GM18951 (cell line): Measurements from ENCODE around the gene SEMA5B.

Experiments used
- POLR2A ChIP-seq: IDR thresholded peaks from 4 replicates; pipeline ENCODE4 v1.6.1; 2011; ENCODE audit warnings: mild to moderate bottlenecking; ENCODE audit not compliant: insufficient read length, insufficient read depth; ENCODE audit errors: extremely low read depth
- in situ Hi-C: fragments of 300-500 bp; cut with MboI; formaldehyde crosslinking; loops from one replicate; pipeline ENCODE4 v1.12.0; 2022; ENCODE audit warnings: low sequenced_read_pairs, mixed read lengths, inconsistent platforms; ENCODE audit not compliant: unreplicated experiment

The SEMA5B gene

DNA sequence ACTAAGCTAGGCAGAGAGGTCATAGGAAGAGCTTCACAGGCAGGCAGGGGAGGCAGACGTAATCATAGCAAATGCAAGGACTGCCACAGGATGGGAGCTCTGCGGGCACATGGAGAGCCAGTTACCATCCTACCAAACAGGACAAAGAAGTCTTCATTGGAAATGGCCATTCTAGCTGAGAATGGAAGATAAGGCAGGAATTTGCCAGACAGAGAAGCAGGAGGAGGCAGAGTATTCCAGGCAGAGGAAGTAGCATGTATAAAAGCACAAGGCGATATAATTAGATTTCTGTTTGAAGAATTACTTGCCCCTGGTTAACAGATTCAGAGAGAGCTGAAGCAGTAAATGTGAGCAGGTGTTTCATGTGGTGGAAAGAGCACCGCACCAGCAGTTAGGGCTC is 3.5 kb upstream of the SEMA5B start:
- TF ChIP-seq POLR2A: no peak
- in situ Hi-C loops: loop anchor here (25.0 kb wide), 2 partner anchors 494 to 619 kb away; partner anchors contain the start of gene WDR5B

DNA sequence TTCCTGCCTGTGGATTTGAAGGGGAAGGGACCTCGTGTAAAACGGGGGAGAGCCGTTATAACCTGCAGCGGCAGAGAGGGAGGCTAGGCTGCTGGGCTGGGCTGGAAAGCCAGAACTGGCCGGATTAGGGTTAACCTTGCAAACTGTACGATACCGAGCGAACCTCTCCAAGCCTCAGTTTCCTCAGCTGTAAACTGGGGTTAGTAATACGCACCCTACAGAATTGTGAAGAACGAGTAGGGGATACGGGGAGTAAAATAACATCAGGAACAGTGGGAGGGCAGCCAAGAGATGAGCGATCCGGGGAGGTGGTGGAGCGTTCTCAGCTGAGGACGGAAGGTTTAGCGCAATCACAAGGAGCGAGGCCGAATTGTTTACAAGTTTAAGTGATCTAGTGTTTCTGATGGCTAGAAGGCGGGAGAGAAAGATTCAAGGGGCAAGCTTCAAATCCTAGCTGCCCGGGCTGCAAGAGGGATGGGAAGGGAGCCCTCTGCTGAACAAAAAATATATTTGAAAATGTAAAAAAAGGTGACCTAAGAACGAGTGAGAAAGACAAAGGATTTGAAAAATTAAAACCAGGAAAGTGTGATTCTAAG is 768 bp upstream of the SEMA5B start:
- TF ChIP-seq POLR2A: no peak
- in situ Hi-C loops: loop anchor here (25.0 kb wide), 2 partner anchors 491 to 616 kb away; partner anchors contain the start of gene WDR5B

DNA sequence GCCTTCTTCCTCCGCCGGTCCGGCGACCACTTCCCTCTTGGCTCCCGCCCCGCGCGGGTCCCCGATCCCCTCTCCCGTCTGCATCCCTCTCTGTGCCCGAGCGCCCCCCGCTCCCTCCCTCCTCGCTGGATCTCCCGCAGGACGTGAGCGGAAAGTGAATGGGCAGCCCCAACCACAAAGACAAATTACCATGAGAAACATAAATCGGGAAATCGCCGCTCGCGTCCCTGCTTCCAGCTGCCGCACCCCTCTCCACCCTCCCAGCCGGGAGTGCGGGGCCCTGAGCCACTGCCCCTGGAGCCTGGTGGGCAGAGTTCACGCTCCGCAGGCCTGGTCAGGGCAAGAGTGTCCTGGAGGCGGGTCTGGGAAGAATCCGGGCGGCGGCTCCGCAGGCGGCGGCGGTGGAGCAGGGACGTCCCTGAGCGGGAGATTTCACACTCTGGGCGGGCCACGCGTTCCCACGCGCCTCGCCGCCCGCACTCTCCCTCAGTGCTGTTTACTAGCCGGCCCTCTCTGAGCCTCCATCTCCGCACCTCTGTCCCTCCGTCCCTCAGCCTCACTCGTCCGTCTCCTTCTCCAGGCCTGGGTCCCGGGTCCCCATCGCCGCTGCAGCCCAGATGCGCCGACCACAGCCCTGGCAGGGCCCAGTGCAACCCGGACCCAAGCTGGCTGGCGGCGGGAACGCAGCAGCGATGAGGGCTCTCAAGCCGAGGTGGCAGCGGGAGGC is 835 bp downstream of the SEMA5B start:
- in situ Hi-C loops: loop anchor here (25.0 kb wide), 2 partner anchors 489 to 614 kb away; partner anchors contain the start of gene WDR5B
- TF ChIP-seq POLR2A: no peak

DNA sequence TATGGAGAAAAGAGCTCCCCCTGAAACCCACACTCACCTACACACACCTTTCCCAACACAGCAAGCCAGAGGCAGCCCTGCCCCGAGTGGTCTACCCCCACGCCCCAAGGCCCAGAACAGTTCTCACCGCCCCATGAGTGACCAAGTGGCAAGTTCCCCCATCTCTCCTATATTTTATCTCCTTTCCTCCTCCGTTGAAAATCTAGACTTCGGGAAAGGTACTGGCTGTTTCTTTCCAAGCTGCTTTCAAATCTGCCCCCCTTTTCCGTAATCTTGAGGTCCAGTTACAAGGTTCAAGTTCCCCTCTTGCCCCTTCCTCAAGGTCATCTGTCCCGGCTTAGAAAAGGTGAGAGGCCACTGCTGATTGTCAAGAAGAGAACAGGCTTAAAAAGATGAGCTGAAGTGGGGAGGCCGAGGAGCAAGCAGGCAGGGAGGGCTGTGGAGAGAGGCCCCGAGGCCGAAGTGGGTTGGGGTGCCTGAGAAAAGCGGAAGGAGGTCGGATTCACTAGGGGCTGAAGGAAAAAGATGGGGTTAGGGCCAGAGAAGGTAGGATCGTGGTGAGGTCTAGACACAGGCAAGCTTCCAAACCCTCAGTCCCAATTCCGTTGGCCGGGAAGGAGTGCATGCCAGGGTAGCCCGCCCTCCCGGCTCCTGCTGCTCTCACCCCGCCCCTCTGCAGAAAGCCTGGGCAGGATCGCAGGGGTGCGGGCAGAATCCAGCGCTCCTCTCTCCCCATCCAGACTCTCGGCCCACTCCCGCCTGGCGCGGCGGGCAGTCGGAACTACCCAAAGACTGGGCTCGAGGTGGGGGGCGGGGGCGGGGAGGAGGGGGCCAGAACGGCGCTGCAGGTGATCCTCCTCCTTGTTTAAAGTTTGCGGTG is 1.7 kb downstream of the SEMA5B start:
- in situ Hi-C loops: loop anchor here (25.0 kb wide), 2 partner anchors 489 to 614 kb away; partner anchors contain the start of gene WDR5B

DNA sequence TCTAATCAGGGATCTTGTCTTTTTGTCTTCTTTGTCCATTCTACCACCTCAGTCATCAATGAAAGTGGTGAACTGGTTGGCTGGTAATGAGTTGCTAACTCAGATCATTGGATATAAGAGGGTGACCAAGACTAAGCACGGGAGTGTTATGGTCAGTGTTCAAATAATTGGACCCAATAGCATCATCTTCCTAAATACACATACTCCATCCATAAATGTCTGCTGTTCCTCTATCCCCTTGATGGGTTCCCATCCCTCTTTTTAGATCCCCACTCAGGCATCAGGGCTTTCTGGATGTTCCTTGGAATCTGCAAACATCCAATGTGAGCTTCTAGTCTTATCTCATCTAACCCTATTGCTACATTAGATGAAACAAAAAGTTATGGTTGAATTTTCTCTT is 3.5 kb downstream of the SEMA5B start:
- in situ Hi-C loops: no loop called here
- TF ChIP-seq POLR2A: no peak

More for the DNA sequence above, 1.7 kb downstream of the SEMA5B start:
- no peak for TF ChIP-seq POLR2A

DNA sequence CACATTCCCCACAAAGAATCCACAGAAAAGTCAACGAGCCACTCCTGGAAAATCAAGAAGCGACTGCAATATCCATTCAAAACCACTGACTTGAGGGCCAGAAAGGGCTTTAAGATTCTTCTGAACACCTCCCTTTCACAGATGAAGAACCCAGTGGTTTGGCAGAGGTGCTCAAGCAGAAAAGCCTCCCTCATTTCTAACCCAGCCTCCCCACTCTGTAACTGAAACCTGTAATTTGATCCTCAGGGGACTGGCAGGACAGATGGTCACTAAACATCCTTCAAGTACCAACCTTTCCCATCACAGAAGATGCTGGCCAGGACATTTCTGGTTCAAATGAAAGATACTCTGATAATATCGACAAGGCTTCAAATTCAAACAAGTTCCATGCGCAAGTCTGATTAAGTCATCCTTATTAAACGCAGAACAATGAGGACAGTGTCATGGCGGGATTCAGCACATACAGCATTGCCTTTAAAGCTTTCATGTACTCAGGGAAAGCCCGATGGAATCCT is 5.5 kb downstream of the SEMA5B start:
- no peak for TF ChIP-seq POLR2A
- in situ Hi-C loops: no loop called here

DNA sequence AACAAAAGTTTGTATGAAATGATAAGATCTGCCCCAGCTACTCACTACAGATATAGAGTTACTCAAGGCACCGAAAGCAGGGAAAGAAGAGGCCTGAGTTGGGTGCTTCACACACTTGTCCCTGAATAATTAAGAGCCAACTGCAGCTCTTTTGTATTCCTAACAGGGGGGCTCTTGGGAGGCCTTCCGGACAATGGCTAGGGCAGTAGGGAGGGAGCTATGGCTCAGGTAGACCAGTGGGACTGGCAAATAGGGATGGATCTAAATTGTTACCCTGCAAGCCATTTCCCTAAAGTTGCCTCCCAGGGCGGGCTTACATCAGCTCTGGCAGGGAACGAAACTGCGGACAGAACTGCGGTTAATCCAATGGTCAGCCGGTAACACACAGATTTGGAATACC is 6.2 kb downstream of the SEMA5B start:
- TF ChIP-seq POLR2A: no peak
- in situ Hi-C loops: no loop called here

DNA sequence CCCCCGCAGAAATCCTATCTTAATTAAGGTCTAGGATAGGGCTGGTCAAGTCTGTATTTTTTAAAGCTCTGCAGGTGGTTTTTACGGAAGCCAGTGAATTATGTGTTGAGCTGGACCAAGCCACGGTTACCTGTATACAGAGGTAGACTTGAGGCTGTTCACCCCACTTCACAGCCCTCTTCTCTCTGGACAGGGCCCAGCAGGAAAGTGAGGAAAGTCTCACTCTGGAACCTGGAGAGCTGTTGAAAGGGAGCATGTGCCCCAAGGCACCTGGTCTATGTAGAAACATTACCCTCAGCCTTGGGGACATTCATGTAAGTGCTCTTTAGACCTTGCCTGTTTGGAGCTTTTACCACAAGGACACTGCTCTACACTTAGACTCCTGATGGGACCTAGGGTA is 6.9 kb downstream of the SEMA5B start:
- no peak for TF ChIP-seq POLR2A
- in situ Hi-C loops: no loop called here

DNA sequence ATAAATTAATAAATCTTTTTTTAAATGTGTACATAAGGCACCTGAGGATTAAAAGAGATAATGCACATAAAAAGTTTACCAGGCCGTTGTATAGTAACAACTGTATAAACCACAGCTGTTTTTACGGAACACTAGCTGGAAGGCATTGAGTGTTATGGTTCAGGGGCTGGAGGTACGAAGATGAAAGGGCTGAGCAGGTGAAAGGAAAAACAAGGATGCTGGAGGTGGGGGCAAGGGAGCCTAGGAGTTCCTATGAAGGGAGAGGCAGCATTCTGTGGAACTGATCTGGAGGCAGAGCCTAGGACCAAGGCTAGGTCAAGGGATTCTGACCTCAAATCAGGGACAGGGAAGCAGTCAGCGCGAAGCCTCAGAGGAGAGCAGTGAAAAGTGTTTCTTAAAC is 8.0 kb downstream of the SEMA5B start:
- TF ChIP-seq POLR2A: no peak
- in situ Hi-C loops: no loop called here

DNA sequence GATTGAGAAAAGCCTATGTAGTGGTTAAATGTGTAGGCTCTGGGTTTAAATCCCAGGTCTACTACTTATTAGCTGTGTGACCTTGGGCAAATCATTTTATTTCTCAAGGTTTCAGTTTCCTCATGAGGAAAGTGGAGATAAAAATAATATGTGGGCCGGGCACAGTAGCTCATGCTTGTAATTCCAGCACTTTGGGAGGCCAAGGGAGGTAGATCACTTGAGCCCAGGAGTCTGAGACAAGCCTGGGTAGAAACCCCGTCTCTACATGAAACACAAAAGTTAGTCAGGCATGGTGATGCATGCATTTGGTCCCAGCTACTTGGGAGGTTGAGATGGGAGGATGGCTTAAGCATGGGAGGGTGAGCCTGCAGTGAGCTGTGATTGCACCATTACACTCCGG is 8.4 kb downstream of the SEMA5B start:
- in situ Hi-C loops: no loop called here

DNA sequence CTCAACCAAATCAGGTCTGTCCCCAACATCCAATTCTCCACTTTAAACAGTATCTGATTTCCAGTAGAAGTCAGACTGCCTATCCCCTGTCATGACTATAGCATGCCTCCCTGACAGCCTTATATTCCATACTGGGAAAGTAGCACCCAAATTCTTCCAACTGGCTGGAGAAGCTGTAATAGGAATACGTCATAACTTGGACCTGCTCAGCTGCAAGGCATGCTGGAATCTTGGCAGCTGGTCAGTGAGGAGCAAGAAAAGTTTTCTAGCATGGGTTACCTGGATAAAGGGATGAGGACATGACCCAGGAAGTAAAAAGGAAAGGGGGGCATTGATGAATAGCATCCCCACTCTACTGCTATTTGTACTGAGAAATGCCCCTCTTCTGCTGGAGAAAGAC is 8.9 kb downstream of the SEMA5B start:
- no peak for TF ChIP-seq POLR2A
- in situ Hi-C loops: no loop called here

More for the DNA sequence above, 8.4 kb downstream of the SEMA5B start:
- no peak for TF ChIP-seq POLR2A

DNA sequence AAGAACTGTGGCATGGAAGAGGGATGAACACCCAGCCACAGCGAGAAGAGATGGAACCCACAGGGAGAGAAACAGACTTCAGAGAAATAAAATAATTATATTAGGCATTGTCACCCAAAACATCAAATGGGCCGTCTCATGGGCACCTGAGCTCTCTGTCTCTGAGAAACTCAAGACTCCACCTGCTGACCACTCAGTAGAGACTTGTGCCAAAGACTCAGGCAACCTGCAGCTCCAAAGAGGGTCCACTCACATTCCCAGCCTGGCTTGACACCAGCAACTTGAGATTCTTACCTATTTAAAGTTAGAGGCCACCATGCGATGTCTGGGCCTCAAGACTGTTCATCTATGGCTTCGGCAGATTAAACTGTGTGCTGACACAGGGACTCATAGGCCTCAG is 12.0 kb downstream of the SEMA5B start:
- in situ Hi-C loops: no loop called here
- TF ChIP-seq POLR2A: no peak

DNA sequence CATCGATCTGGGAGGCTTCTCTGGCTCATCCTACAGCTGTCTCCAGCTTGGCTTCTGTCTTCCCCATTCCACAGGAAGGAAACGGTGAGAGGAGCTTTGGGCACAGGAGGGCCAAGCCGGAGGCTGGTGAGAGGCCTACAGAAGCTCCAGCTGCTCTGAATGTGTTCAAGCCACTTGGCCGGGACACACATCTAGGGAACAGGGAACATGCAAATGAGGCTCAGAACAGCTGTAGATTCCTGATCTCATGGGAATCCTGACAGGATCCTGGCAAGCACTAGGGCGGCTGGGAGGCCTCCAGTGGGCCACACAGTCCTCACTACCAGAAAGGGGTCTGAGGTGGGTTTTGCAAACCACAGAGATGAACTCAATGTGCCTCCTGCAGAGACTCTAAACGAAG is 13.7 kb downstream of the SEMA5B start:
- in situ Hi-C loops: no loop called here
- TF ChIP-seq POLR2A: no peak
